Hepatocyte (in vitro differentiated cells): ENCODE data around the gene CCDC32. TPM values are rescaled to one million over a fixed set of nuclear protein-coding genes. Genes with fewer than 3 reads are reported as not detected.

Source experiments
- DNase-seq: peaks from one replicate; pipeline ENCODE4 v3.0.0-alpha.2; 2016; ENCODE audit warnings: low spot score
- H2AFZ ChIP-seq: fragments of 200-600 bp; sonication (generic); 2 replicates; pipeline ENCODE4 v1.6.0; 2016; ENCODE audit warnings: antibody characterized with exemption, mild to moderate bottlenecking
- H3K27ac ChIP-seq: fragments of 200-600 bp; sonication (generic); 2 replicates; pipeline ENCODE4 v1.5.1; 2016; ENCODE audit warnings: mild to moderate bottlenecking
- H3K27me3 ChIP-seq: fragments of 200-600 bp; sonication (generic); 2 replicates; pipeline ENCODE4 v1.6.1; 2016
- H3K36me3 ChIP-seq: fragments of 200-600 bp; sonication (generic); replicated peaks from 2 replicates; pipeline ENCODE4 v1.5.1; 2016; ENCODE audit warnings: low read depth; ENCODE audit not compliant: insufficient read depth
- H3K4me1 ChIP-seq: fragments of 200-600 bp; sonication (generic); 2 replicates; pipeline ENCODE4 v1.5.1; 2016; ENCODE audit warnings: mild to moderate bottlenecking, moderate library complexity; ENCODE audit not compliant: insufficient read depth
- H3K4me2 ChIP-seq: fragments of 200-600 bp; sonication (generic); 2 replicates; pipeline ENCODE4 v1.6.0; 2016
- H3K4me3 ChIP-seq: fragments of 200-600 bp; sonication (generic); 2 replicates; pipeline ENCODE4 v1.5.1; 2016; ENCODE audit warnings: mild to moderate bottlenecking
- H3K79me2 ChIP-seq: fragments of 200-600 bp; sonication (generic); 2 replicates; pipeline ENCODE4 v1.6.0; 2017; ENCODE audit warnings: mild to moderate bottlenecking
- H3K9me2 ChIP-seq: fragments of 200-600 bp; sonication (generic); replicated peaks from 2 replicates; pipeline ENCODE4 v1.6.0; 2017; ENCODE audit warnings: mild to moderate bottlenecking; ENCODE audit not compliant: insufficient read depth
- H3K9me3 ChIP-seq: fragments of 200-600 bp; sonication (generic); 2 replicates; pipeline ENCODE4 v1.5.1; 2016; ENCODE audit warnings: low read depth, mild to moderate bottlenecking
- H4K20me1 ChIP-seq: fragments of 200-600 bp; sonication (generic); 2 replicates; pipeline ENCODE4 v1.6.0; 2016; ENCODE audit warnings: mild to moderate bottlenecking; ENCODE audit not compliant: insufficient read depth, poor library complexity, severe bottlenecking
- CTCF ChIP-seq: fragments of 200-600 bp; sonication (generic); IDR thresholded peaks from 2 replicates; pipeline ENCODE4 v1.5.1; 2016; ENCODE audit warnings: antibody characterized with exemption, mild to moderate bottlenecking; ENCODE audit not compliant: poor library complexity
- EZH2 ChIP-seq: fragments of 200-600 bp; sonication (generic); IDR thresholded peaks from 2 replicates; pipeline ENCODE4 v1.6.1; 2016; ENCODE audit warnings: antibody characterized with exemption, mild to moderate bottlenecking, borderline replicate concordance
- EZH2phosphoT487 ChIP-seq: fragments of 200-600 bp; sonication (generic); IDR thresholded peaks from one replicate; pipeline ENCODE4 v1.6.1; 2018; ENCODE audit warnings: antibody characterized with exemption, mild to moderate bottlenecking, low read depth, moderate library complexity; ENCODE audit not compliant: unreplicated experiment, severe bottlenecking
- WGBS: methylation state at CpG from one replicate; pipeline ENCODE4 v1.1.6; 2016; ENCODE audit warnings: low lambda C conversion rate; ENCODE audit errors: missing lambda C conversion rate; 5-methylcytosine and 5-hydroxymethylcytosine counted together
- polyA plus RNA-seq: library from polyadenylated mRNA; unstranded; fragments of >200 nt; fragmentation: Nextera tagmentation; extraction: Ambion mirVana; gene quantifications from 2 replicates; pipeline ENCODE4 v1.2.1, GENCODE V29; 2016
- total RNA-seq: library from RNA; depleted of rRNA; stranded (reverse); fragments of >200 nt; gene quantifications from 2 replicates; pipeline ENCODE4 v1.2.3, GENCODE V29; 2014

CCDC32 gene
- total and polyA plus RNA-seq, 2 experiments from 2014 or later, result 25.7 to 30.9 TPM

- H2AFZ ChIP-seq, result no peak overlapping the region
- H3K4me1 ChIP-seq, result no peaks in the 10 kb centered on the region
- no peaks in the 10 kb centered on the region for H4K20me1 ChIP-seq
- TF ChIP-seq EZH2 (no peak), CTCF (no peak), EZH2phosphoT487 (no peak)
- H3K4me3 ChIP-seq, result no peak overlapping the region
- DNase-seq, result no peak
- no peak overlapping the region for H3K4me2 ChIP-seq
- no peaks in the 10 kb centered on the region for H3K27me3 ChIP-seq
- no peak overlapping the region for H3K27ac ChIP-seq
- H3K9me2 ChIP-seq, result no peaks in the 10 kb centered on the region
- H3K79me2 ChIP-seq, result peaks cover 32% of the 10 kb centered on the region
- no peaks in the 10 kb centered on the region for H3K36me3 ChIP-seq
- no peaks in the 10 kb centered on the region for H3K9me3 ChIP-seq
- WGBS, result 97% methylated on average over 12 of the region's 12 CpGs
Measured at GRCh38 chr15:40600956-40601355, 36.1 kb upstream of the CCDC32 start.

- H3K36me3 ChIP-seq, result no peaks in the 10 kb centered on the region
- no peaks in the 10 kb centered on the region for H4K20me1 ChIP-seq
- H3K27ac ChIP-seq, result no peak overlapping the region
- H3K9me3 ChIP-seq, result no peaks in the 10 kb centered on the region
- H3K9me2 ChIP-seq, result no peaks in the 10 kb centered on the region
- no peak overlapping the region for H3K4me2 ChIP-seq
- no peak for DNase-seq
- 86% methylated on average over 4 of the region's 4 CpGs for WGBS
- peaks cover 39% of the 10 kb centered on the region for H3K79me2 ChIP-seq
- TF ChIP-seq EZH2 (no peak), EZH2phosphoT487 (no peak), CTCF (no peak)
- H2AFZ ChIP-seq, result no peak overlapping the region
- no peaks in the 10 kb centered on the region for H3K27me3 ChIP-seq
- H3K4me3 ChIP-seq, result no peak overlapping the region
- no peaks in the 10 kb centered on the region for H3K4me1 ChIP-seq
Measured at GRCh38 chr15:40598672-40599071, 33.8 kb upstream of the CCDC32 start.

- H4K20me1 ChIP-seq, result no peaks in the 10 kb centered on the region
- H2AFZ ChIP-seq, result no peak overlapping the region
- H3K9me2 ChIP-seq, result no peaks in the 10 kb centered on the region
- no peak for DNase-seq
- WGBS, result 44% methylated on average over 2 of the region's 3 CpGs
- no peak overlapping the region for H3K4me3 ChIP-seq
- H3K4me1 ChIP-seq, result no peaks in the 10 kb centered on the region
- TF ChIP-seq CTCF (no peak), EZH2 (no peak), EZH2phosphoT487 (no peak)
- no peaks in the 10 kb centered on the region for H3K36me3 ChIP-seq
- H3K4me2 ChIP-seq, result no peak overlapping the region
- no peaks in the 10 kb centered on the region for H3K27me3 ChIP-seq
- H3K9me3 ChIP-seq, result no peaks in the 10 kb centered on the region
- peaks cover 39% of the 10 kb centered on the region for H3K79me2 ChIP-seq
- H3K27ac ChIP-seq, result no peak overlapping the region
Measured at GRCh38 chr15:40598126-40598525, 33.3 kb upstream of the CCDC32 start.

GRCh38 chr15:40597024-40597423 lies 32.2 kb upstream of the CCDC32 start:
- Histone ChIP-seq H2AFZ (no peak overlapping the region), H3K27me3 (no peaks in the 10 kb centered on the region)
- DNase-seq, result no peak

More at GRCh38 chr15:40597024-40597423, 32.2 kb upstream of the CCDC32 start:
- H3K9me3 ChIP-seq, result no peaks in the 10 kb centered on the region
- no peak overlapping the region for H3K27ac ChIP-seq
- no peak overlapping the region for H3K4me2 ChIP-seq
- no peak for TF ChIP-seq EZH2
- no peak for TF ChIP-seq CTCF
- no peak for TF ChIP-seq EZH2phosphoT487
- H3K79me2 ChIP-seq, result peaks cover 39% of the 10 kb centered on the region
- no peaks in the 10 kb centered on the region for H3K4me1 ChIP-seq
- H3K4me3 ChIP-seq, result no peak overlapping the region
- H3K9me2 ChIP-seq, result no peaks in the 10 kb centered on the region
- no peaks in the 10 kb centered on the region for H3K36me3 ChIP-seq
- 100% methylated on average over 2 of the region's 2 CpGs for WGBS
- no peaks in the 10 kb centered on the region for H4K20me1 ChIP-seq
